Measurements from ENCODE around the gene PDGFB. TPM values are rescaled to one million over a fixed set of nuclear protein-coding genes. Genes with fewer than 3 reads are reported as not detected.

Gene PDGFB
- total and polyA plus RNA-seq, 2 experiments from 2014 or later: 2.2 to 8.0 TPM

DNA sequence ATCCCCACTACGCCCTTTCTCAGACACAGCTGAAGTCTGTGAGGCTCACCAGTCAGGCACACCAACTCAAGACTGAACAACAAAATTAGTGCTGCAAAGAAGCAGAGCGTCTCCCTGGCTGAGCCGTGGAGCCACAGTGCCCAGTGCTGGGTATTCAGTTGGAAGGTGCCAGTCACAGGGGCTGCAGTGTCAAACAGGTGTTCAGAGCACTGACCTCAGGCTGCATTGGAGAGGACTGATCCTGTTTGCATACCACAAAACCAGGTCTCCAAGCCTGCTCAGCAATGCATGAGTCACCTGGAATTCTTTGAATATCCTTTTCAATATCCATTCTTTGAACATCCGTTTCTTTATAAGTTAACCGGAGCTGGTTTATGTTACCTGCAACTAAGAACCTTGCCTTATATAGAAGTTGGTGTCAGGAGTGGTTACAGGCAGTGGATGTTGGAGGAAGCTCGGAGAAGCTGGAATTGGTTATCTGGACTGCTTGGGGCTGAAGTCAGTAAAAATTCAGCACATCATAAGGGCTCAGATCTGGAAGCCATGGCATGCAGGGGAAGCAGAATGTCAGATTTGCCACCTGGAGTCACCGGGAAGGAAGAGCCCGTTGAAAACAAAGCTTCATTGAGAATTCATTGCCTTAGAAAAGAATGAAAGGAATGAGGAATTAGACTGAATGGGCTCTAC is 30.3 kb downstream of the PDGFB start:
- DNase-seq (ENCODE audit: low spot score): peak; percentile 96
- Histone ChIP-seq H3K27ac (ENCODE audit: low read depth) (peak overlapping the region; percentile 94), H3K36me3 (ENCODE audit: insufficient read depth) (no peaks in the 10 kb centered on the region), H3K79me2 (replicated peaks; ENCODE audit: insufficient read depth) (no peaks in the 10 kb centered on the region), H3K9me2 (ENCODE audit: insufficient read depth) (no peaks in the 10 kb centered on the region), H3K4me3 (peak overlapping the region; percentile 38), H4K20me1 (replicated peaks; ENCODE audit: insufficient read depth) (no peaks in the 10 kb centered on the region), H3K27me3 (ENCODE audit: insufficient read depth) (no peaks in the 10 kb centered on the region), H3F3A (replicated peaks; ENCODE audit: low read depth) (peaks cover 13% of the 10 kb centered on the region), H3K4me2 (peak overlapping the region; percentile 69), H3K4me1 (ENCODE audit: insufficient read depth) (peaks cover 26% of the 10 kb centered on the region), H2AFZ (no peak overlapping the region)
- ATAC-seq: peak; percentile 71
- Mint-ChIP-seq H3K4me3 (peak overlapping the region; percentile 50), H3K36me3 (ENCODE audit: low read depth) (peaks cover 11% of the 10 kb centered on the region; the same call in 2 of the 3 replicates), H3K27ac (peak overlapping the region; percentile 96), H3K4me1 (peaks cover 36% of the 10 kb centered on the region), H3K27me3 (ENCODE audit: insufficient read depth, low read depth, poor library complexity) (peaks cover 14% of the 10 kb centered on the region), H3K9me3 (peaks cover 18% of the 10 kb centered on the region)
- TF ChIP-seq STAT1 (IDR thresholded peaks at IDR 0.05; ENCODE audit: unreplicated experiment) (no peak), JUNB (IDR thresholded peaks at IDR 0.05; ENCODE audit: unreplicated experiment) (no peak), POLR2AphosphoS5 (IDR thresholded peaks at IDR 0.05; ENCODE audit: low read depth) (no peak; the same call in 1 of the 2 replicates), NANOG (IDR thresholded peaks at IDR 0.05; ENCODE audit: borderline replicate concordance) (0 out of 2 replicates have a peak, but pooled peaks have one; percentile 76), EZH2 (IDR thresholded peaks at IDR 0.05; ENCODE audit: low read depth, unreplicated experiment) (no peak)
- TF ChIP-seq, protein P1, sequence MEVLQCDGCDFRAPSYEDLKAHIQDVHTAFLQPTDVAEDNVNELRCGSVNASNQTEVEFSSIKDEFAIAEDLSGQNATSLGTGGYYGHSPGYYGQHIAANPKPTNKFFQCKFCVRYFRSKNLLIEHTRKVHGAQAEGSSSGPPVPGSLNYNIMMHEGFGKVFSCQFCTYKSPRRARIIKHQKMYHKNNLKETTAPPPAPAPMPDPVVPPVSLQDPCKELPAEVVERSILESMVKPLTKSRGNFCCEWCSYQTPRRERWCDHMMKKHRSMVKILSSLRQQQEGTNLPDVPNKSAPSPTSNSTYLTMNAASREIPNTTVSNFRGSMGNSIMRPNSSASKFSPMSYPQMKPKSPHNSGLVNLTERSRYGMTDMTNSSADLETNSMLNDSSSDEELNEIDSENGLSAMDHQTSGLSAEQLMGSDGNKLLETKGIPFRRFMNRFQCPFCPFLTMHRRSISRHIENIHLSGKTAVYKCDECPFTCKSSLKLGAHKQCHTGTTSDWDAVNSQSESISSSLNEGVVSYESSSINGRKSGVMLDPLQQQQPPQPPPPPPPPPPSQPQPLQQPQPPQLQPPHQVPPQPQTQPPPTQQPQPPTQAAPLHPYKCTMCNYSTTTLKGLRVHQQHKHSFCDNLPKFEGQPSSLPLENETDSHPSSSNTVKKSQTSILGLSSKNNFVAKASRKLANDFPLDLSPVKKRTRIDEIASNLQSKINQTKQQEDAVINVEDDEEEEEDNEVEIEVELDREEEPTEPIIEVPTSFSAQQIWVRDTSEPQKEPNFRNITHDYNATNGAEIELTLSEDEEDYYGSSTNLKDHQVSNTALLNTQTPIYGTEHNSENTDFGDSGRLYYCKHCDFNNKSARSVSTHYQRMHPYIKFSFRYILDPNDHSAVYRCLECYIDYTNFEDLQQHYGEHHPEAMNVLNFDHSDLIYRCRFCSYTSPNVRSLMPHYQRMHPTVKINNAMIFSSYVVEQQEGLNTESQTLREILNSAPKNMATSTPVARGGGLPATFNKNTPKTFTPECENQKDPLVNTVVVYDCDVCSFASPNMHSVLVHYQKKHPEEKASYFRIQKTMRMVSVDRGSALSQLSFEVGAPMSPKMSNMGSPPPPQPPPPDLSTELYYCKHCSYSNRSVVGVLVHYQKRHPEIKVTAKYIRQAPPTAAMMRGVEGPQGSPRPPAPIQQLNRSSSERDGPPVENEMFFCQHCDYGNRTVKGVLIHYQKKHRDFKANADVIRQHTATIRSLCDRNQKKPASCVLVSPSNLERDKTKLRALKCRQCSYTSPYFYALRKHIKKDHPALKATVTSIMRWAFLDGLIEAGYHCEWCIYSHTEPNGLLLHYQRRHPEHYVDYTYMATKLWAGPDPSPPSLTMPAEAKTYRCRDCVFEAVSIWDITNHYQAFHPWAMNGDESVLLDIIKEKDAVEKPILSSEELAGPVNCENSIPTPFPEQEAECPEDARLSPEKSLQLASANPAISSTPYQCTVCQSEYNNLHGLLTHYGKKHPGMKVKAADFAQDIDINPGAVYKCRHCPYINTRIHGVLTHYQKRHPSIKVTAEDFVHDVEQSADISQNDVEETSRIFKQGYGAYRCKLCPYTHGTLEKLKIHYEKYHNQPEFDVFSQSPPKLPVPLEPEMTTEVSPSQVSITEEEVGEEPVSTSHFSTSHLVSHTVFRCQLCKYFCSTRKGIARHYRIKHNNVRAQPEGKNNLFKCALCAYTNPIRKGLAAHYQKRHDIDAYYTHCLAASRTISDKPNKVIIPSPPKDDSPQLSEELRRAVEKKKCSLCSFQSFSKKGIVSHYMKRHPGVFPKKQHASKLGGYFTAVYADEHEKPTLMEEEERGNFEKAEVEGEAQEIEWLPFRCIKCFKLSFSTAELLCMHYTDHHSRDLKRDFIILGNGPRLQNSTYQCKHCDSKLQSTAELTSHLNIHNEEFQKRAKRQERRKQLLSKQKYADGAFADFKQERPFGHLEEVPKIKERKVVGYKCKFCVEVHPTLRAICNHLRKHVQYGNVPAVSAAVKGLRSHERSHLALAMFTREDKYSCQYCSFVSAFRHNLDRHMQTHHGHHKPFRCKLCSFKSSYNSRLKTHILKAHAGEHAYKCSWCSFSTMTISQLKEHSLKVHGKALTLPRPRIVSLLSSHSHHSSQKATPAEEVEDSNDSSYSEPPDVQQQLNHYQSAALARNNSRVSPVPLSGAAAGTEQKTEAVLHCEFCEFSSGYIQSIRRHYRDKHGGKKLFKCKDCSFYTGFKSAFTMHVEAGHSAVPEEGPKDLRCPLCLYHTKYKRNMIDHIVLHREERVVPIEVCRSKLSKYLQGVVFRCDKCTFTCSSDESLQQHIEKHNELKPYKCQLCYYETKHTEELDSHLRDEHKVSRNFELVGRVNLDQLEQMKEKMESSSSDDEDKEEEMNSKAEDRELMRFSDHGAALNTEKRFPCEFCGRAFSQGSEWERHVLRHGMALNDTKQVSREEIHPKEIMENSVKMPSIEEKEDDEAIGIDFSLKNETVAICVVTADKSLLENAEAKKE (CRISPR knock-in tag; IDR thresholded peaks at IDR 0.05): no peak
- TF ChIP-seq, protein P2, sequence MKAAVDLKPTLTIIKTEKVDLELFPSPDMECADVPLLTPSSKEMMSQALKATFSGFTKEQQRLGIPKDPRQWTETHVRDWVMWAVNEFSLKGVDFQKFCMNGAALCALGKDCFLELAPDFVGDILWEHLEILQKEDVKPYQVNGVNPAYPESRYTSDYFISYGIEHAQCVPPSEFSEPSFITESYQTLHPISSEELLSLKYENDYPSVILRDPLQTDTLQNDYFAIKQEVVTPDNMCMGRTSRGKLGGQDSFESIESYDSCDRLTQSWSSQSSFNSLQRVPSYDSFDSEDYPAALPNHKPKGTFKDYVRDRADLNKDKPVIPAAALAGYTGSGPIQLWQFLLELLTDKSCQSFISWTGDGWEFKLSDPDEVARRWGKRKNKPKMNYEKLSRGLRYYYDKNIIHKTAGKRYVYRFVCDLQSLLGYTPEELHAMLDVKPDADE (IDR thresholded peaks at IDR 0.05): no peak

Data from GM23338 (cell line).